NCI-H2171 treated with DMSO at 0.1 percent for 48 hours (cell line): ENCODE measurements around the gene KLHDC2.
"Not testable (repeated sequence)": the region's sequence is repeated elsewhere in the genome, so short reads cannot be mapped to it uniquely, and the experiment has no call there.

Experiments used
- DNase-seq: peaks from one replicate; lab custom pipeline; 2025; lab: John Stamatoyannopoulos, UW

The KLHDC2 gene

GRCh38 chr14:49781040-49781439 is 13.1 kb downstream of the KLHDC2 start:
- DNase-seq, result not testable (repeated sequence)

- DNase-seq, result no peak
These were observed 15.6 kb downstream of the KLHDC2 start for GRCh38 chr14:49783394-49784014.

DNA sequence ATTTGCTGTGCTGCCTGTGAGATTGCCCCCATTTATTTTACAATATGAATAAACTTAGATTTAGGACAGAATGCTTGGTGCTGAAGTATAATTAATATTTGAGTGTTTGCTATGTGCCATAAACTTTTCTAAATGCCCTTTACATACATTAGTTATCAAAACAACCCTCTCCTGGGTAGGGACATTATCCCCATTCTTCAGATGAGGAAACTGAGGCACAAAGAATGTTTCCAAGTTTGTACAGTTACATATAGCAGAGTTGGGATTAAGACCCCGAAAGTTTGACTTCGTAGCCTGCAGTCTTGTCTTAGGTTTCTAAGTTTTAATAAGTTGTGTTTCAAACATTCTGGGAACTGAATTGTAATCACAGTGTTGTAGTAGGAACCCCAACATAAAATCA is 18.4 kb downstream of the KLHDC2 start:
- DNase-seq, result no peak

DNA sequence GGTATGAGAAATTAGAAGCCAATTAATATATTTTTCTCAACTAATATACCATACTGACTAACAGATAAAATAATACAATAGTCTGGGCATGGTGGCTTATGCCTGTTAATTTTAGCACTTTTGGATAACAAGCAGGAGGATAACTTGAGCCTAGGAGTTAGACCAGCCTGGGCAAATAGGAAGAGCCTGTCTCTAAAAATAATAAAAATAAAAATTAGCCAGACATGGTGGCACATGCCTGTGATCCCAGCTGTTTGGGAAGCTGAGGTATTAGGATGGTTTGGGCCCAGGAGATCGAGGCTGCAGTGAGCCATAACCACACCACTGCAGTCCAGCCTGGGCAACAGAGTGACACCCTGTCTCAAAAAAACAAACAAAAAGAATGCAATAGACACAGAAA is 24.7 kb downstream of the KLHDC2 start:
- DNase-seq, result no peak

- no peak for DNase-seq
These were observed 28.1 kb downstream of the KLHDC2 start for GRCh38 chr14:49796025-49796424.

GRCh38 chr14:49808780-49809179 is 40.8 kb downstream of the KLHDC2 start:
- no peak for DNase-seq

DNA sequence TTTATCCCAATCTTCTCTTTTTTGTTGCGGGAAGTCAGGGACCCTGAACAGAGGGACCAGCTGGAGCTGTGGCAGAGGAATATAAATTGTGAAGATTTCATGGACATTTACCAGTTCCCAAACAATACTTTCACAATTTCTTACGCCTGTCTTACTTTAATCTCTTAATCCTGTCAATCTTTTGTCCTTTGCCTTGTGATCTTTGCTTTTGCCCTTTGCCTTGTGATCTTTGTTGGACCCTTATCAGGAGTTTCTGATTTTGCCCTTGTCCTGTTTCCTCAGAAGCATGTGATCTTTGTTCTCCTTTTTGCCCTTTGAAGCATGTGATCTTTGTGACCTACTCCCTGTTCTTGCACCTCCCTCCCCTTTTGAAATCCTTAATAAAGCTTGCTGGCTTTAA is 48.2 kb downstream of the KLHDC2 start:
- DNase-seq, result not testable (repeated sequence)

- no peak for DNase-seq
These were observed 48.9 kb downstream of the KLHDC2 start for GRCh38 chr14:49816844-49817243.

- DNase-seq, result no peak
These were observed 52.2 kb downstream of the KLHDC2 start for GRCh38 chr14:49820176-49820575.

GRCh38 chr14:49828640-49829039 is 60.7 kb downstream of the KLHDC2 start:
- no peak for DNase-seq
